GM12864 (cell line): Measurements from ENCODE around the gene EFS.
"Not testable (repeated sequence)": the region's sequence is repeated elsewhere in the genome, so short reads cannot be mapped to it uniquely, and the experiment has no call there.

Experiments used
- DNase-seq: peaks from one replicate; pipeline ENCODE4 v3.0.0-alpha.2; 2011; ENCODE audit warnings: low read depth
- H3K4me3 ChIP-seq: 2 replicates; pipeline ENCODE4 v1.5.1; 2011; ENCODE audit warnings: mild to moderate bottlenecking, low read depth, low read length, control low read depth
- TF ChIP-seq, protein P1 (sequence below): IDR thresholded peaks from 2 replicates; pipeline ENCODE4 v1.5.1; 2011; ENCODE audit warnings: low read depth, mild to moderate bottlenecking, moderate library complexity, low read length, control low read depth, inconsistent platforms; ENCODE audit errors: missing control alignments

The EFS gene

DNA sequence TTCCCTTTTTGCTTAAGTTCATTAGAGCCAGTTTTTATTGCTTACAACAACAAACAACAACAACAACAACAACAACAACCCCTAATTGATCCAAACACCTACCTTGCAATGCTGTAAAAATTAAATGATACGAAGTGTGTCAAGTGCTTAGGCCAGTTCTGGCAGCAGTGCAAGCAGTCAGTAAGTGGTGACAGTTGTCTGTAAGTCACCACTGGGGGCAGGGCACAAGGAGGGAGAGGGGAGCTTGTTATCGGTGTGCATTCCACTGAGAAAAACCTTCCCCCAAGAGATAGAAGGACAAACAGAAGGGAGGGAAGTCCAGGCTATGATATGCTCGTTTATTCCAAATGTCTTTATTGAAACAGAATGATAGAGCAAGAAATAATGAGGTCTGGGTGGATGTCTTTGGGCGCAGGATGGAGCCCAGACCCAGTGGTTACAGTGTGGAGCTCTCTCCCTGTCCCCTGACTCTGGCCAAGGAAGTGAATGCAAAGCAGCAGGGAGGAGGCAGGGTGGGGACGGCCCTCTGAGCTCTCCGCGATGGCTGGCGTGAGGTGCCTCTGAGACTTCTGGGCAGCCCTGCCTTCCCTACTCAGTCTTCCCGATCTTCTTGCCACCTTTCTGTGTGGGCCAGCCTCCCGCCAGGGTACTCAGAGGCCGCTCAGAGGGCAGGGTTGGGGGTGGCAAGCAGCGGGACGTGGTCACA is 18.8 kb downstream of the EFS start:
- no peak for DNase-seq

DNA sequence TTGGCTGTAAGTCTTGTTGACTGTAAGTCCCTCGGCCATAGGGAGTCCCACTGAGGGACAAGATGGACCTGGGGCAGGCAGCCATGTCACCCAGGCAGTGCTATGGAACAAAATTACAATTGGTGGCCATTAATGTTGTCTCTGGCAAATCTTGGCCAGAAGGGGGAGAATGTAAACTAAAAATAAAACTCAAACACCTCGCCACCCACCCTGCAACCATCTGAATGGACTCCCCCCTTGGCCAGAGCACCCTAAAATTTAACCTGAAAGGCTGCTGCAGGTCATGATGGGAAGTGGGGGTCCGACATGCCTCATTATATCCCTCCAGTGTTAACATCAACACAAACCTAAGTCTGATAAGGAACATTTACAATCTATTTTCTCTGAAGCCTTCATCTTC is 20.5 kb downstream of the EFS start:
- no peak overlapping the region for H3K4me3 ChIP-seq
- TF ChIP-seq, protein P1, sequence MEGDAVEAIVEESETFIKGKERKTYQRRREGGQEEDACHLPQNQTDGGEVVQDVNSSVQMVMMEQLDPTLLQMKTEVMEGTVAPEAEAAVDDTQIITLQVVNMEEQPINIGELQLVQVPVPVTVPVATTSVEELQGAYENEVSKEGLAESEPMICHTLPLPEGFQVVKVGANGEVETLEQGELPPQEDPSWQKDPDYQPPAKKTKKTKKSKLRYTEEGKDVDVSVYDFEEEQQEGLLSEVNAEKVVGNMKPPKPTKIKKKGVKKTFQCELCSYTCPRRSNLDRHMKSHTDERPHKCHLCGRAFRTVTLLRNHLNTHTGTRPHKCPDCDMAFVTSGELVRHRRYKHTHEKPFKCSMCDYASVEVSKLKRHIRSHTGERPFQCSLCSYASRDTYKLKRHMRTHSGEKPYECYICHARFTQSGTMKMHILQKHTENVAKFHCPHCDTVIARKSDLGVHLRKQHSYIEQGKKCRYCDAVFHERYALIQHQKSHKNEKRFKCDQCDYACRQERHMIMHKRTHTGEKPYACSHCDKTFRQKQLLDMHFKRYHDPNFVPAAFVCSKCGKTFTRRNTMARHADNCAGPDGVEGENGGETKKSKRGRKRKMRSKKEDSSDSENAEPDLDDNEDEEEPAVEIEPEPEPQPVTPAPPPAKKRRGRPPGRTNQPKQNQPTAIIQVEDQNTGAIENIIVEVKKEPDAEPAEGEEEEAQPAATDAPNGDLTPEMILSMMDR, result no peak
- DNase-seq, result no peak

More for the DNA sequence above, 18.8 kb downstream of the EFS start:
- TF ChIP-seq, protein P1, result peak; percentile 28
- no peak overlapping the region for H3K4me3 ChIP-seq

DNA sequence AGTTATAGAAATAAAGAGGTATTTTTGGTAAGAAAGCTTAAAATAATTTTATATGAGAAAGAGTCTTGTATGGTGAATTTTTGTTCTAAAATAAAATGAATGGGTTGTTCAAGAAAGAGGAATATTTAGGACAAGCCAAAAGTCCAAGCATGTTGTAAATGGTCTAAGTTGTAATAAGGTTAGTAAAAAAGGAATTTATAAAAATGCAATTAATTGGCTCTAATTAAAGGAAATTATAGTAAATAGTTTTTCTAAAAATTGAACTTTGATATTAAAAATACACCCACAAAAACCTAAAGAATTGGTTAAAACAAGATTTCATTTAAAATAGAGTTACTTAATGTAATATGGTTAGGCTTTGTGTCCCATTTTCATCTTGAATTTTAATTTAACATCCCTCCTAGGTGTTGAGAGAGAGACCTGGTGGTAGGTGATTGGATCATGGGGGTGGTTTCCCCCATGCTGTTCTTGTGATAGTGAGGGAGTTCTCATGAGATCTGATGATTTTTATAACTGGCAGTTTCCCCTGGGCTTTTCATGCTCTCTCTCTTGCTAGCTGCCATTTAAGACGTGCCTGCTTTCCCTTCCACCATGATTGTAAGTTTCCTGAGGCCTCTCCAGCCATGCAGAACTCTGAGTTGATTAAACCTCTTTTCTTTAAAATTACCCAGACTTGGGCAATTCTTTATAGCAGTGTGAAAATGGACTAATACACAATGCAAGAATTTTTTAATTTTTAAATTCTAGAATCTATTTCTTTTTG is 25.3 kb downstream of the EFS start:
- no peak overlapping the region for H3K4me3 ChIP-seq
- TF ChIP-seq, protein P1, result no peak
- DNase-seq, result no peak

DNA sequence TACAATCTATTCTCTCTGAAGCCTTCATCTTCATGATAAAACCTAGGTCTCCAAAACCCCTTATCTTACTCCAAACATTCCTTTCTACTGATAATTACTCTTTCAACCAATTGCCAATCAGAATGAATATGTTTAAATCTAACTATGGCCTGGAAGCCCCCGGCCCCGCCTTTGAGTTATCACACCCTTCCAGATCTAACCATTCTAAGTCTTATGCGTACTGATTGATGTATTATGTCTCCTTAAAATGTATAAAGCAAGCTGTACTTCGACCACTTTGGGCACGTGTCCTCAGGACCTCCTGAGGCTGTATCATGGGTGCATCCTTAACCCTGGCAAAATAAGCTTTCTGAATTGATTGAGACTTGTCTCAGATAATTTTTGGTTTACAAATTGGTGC is 29.3 kb downstream of the EFS start:
- no peak overlapping the region for H3K4me3 ChIP-seq
- DNase-seq, result no peak
- TF ChIP-seq, protein P1, result no peak

DNA sequence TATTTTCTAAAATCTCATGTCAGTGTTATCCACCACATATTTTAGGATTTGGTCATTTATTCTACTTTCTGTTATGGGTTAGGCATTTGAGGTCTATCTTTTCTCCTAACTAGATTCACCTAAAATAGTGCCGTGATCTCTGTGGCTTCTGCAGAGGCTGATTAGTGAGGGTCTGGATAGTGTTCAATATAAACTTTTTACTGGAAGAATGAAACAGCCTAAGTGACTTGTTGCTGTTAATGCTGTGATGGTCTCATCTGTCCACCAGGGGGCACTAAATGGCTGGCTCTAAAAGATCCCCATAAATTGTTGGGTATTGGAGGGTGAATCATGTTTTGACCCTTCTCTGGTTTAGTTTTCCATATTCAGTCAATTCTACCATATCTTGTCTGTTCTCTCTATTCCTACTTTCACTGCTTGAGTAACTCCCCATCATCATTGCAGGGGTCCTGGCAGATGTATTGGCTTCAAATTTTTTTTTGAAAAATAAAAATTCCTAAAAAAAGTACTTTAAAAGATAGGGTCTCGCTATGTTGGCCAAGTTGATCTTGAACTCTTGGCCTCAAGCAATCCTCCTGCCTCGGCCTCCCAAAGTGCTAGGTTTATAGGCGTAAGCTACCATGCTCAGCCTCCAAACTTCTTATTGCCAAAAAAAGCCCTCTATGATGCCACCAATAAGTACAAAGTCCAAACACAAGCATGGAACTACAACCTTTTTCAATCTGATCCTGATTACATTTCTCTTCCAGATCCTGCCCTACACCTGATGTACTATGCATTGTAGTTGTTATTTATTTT is 36.8 kb downstream of the EFS start:
- peak; percentile 49 for DNase-seq
- H3K4me3 ChIP-seq, result no peak overlapping the region
- TF ChIP-seq, protein P1, result peak; percentile 83

DNA sequence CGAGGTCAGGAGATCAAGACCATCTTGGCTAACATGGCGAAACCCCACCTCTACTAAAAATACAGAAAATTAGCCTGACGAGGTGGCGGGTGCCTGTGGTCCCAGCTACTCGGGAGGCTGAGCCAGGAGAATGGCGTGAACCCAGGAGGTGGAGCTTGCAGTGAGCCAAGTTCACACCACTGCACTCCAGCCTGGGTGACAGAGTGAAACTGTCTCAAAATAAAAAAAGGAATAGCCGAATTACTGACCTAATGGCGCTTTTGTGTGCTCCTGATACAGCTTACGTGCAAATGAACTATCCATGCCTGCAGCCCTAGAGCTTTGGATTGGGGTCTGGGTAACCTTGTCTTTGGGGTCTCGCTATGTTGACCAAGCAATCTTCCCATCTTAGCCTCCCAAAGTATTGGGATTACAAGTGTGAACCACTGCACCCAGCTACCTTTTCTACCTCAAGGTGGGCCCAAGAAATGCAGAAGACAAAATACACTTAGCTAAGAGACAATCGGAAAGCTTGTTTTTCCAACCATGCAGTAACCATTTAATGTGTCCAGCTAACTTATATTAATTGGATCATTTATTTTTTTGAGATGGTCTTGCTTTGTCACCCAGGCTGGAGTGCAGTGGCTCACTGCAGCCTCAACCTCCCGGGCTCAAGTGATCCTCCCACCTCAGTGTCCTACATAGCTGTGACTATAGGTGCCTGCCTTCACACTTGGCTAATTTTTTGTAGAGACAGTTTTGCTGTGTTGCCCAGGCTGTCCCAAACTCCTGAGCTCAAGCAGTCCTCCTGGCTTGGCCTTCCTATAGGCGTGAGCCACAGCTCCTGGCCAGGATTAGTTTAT is 38.3 kb downstream of the EFS start:
- TF ChIP-seq, protein P1, result no peak
- no peak for DNase-seq
- no peak overlapping the region for H3K4me3 ChIP-seq

DNA sequence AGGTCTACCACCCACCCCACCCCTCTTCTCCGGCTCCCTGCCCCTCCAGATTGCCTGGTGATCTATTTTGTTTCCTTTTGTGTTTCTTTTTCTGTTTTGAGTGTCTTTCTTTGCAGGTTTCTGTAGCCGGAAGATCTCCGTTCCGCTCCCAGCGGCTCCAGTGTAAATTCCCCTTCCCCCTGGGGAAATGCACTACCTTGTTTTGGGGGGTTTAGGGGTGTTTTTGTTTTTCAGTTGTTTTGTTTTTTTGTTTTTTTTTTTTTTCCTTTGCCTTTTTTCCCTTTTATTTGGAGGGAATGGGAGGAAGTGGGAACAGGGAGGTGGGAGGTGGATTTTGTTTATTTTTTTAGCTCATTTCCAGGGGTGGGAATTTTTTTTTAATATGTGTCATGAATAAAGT is 39.2 kb downstream of the EFS start:
- DNase-seq, H3K4me3 ChIP-seq: not testable (repeated sequence)
